ENCODE results near the gene VSIG8.
A peak's percentile ranks its signal among the peaks of the same experiment; 100 is the strongest.

Gene VSIG8

DNA sequence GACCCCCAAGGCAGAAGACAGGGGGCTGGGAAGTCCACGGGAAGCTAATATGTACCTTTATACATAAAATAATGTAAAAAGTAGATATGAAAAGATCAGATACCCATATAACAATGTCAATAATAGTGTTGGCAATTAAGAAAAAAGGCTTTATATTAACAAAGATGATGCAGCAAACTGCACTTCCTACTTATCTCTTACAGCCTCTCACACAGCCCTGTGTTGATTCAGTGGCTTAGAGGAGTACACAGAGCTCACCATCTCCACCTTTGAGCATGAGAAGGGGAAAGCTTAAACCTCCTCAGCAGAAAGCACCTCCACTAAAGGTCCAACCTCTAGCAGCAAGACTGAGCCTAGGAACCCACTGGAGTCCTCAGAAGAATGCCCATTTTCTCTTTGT lies 7.2 kb upstream of the VSIG8 start:
- DNase-seq (ENCODE audit: low read depth): no peak
- TF ChIP-seq, protein P1, sequence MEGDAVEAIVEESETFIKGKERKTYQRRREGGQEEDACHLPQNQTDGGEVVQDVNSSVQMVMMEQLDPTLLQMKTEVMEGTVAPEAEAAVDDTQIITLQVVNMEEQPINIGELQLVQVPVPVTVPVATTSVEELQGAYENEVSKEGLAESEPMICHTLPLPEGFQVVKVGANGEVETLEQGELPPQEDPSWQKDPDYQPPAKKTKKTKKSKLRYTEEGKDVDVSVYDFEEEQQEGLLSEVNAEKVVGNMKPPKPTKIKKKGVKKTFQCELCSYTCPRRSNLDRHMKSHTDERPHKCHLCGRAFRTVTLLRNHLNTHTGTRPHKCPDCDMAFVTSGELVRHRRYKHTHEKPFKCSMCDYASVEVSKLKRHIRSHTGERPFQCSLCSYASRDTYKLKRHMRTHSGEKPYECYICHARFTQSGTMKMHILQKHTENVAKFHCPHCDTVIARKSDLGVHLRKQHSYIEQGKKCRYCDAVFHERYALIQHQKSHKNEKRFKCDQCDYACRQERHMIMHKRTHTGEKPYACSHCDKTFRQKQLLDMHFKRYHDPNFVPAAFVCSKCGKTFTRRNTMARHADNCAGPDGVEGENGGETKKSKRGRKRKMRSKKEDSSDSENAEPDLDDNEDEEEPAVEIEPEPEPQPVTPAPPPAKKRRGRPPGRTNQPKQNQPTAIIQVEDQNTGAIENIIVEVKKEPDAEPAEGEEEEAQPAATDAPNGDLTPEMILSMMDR (IDR thresholded peaks at IDR 0.05; ENCODE audit: low read depth, low read length): no peak
- TF ChIP-seq, protein P2, sequence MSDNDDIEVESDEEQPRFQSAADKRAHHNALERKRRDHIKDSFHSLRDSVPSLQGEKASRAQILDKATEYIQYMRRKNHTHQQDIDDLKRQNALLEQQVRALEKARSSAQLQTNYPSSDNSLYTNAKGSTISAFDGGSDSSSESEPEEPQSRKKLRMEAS (IDR thresholded peaks at IDR 0.05; ENCODE audit: low read depth, low read length): no peak
- TF ChIP-seq POLR2A (IDR thresholded peaks at IDR 0.05; ENCODE audit: extremely low read depth, insufficient read length) (no peak), MYC (IDR thresholded peaks at IDR 0.05; ENCODE audit: low read depth, low read length) (no peak)

DNA sequence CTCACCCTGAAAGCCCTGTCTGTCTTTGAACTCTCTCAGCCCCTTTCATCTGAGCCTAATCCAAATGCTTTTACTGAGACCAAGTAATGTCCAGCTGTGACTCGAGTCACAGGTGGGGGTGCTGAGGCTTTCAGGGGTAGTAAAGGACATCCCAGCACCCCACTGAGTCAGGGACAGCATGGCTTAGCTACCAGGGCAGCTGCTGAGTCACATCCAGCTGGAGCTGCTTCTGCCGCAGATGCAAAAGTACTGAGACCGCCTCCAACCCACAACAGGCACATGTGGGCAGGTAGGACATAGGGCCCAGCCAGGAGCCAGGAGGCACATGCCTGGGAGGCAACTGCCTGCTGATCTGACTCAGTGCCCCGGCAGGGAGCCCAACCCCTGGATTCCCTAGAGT lies 6.7 kb upstream of the VSIG8 start:
- H3K4me3 ChIP-seq (ENCODE audit: low read depth, low read length): no peak overlapping the region
- DNase-seq (ENCODE audit: low read depth): peak; percentile 65
- TF ChIP-seq POLR2A (IDR thresholded peaks at IDR 0.05; ENCODE audit: extremely low read depth, insufficient read length): no peak
- TF ChIP-seq, protein P1 (IDR thresholded peaks at IDR 0.05; ENCODE audit: low read depth, low read length): no peak

More for the DNA sequence above, 7.2 kb upstream of the VSIG8 start:
- H3K4me3 ChIP-seq (ENCODE audit: low read depth, low read length): no peak overlapping the region

DNA sequence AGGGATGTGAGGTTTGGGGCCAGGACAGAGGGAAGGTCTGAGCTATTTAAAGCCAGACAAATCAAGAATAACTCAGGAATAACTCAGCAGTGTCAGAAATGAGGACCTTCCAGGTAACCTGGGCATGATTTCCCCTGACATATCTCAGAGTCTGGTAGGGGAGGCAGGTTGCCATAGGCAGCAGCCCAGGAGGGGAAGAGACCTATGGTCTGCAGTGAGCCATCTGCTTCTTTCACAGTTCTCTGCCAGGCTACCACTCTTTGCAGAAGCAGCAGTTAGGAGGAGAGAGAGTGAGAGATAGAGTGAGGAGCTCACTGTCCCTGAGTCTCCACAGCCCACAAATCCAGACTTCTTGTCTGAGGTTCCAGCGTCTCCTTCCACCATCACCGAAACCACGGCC lies 6.3 kb upstream of the VSIG8 start:
- no peak overlapping the region for H3K4me3 ChIP-seq (ENCODE audit: low read depth, low read length)
- TF ChIP-seq, protein P1 (IDR thresholded peaks at IDR 0.05; ENCODE audit: low read depth, low read length): no peak
- no peak for TF ChIP-seq MYC (IDR thresholded peaks at IDR 0.05; ENCODE audit: low read depth, low read length)
- no peak for TF ChIP-seq POLR2A (IDR thresholded peaks at IDR 0.05; ENCODE audit: extremely low read depth, insufficient read length)
- TF ChIP-seq, protein P2 (IDR thresholded peaks at IDR 0.05; ENCODE audit: low read depth, low read length): no peak
- peak; percentile 16 for DNase-seq (ENCODE audit: low read depth)

DNA sequence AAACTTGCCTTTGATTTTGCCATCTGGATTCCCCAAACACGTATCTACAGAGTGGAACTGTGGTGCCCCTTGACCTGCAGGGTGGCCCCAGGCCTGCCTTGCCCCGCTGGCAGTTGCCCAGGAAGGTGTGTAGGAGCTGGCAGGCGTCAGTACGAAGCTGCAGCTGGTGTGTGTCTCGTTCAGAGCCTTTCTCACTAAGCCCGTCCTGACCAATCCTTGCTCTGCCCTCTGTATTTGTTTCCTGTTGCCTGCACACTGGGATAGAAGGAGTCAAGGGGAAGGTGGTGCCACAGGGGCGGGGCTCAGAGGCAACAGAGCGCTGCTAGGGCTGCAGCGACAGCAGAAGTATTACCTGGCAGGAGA lies 5.2 kb upstream of the VSIG8 start:
- DNase-seq (ENCODE audit: low read depth): no peak
- TF ChIP-seq MYC (IDR thresholded peaks at IDR 0.05; ENCODE audit: low read depth, low read length): no peak
- TF ChIP-seq, protein P2 (IDR thresholded peaks at IDR 0.05; ENCODE audit: low read depth, low read length): no peak
- no peak for TF ChIP-seq POLR2A (IDR thresholded peaks at IDR 0.05; ENCODE audit: extremely low read depth, insufficient read length)
- TF ChIP-seq, protein P1 (IDR thresholded peaks at IDR 0.05; ENCODE audit: low read depth, low read length): no peak
- H3K4me3 ChIP-seq (ENCODE audit: low read depth, low read length): no peak overlapping the region

DNA sequence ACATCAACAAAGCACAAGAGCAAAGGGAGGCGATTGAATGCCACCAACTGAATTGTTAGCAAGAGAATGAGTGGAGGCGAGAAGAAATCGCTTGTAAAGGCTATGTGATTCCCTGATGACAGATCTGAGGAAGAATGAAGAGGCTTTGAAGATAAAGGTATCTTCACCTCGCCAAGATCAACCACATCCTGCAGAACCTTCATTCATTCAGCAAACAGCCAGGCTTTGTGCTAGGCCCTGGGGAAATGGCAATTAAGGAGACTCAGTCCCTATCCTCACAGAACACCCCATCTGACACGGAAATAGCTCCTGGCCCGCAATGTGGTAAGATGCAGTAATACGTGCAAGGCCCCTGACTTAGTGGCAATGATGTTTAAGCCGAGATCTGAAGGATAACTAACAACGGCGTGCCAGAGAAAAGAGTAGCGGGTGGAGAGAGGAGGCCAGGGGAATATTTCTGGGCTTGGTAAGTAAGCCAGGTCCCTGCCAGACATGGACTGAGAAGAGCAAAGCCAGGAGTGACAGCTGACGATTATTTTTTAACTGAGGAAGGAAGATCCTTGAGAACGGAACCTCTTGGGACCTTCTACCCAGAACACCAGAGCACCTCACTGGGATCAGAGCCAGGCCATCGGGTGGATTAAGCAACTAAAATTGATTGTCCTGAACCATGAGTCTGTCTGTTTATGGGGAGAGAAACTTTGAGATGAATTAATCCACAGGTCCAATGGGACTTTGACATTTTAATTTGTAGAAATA lies 4.6 kb upstream of the VSIG8 start:
- DNase-seq (ENCODE audit: low read depth): no peak
- H3K4me3 ChIP-seq (ENCODE audit: low read depth, low read length): no peak overlapping the region
- no peak for TF ChIP-seq POLR2A (IDR thresholded peaks at IDR 0.05; ENCODE audit: extremely low read depth, insufficient read length)
- TF ChIP-seq MYC (IDR thresholded peaks at IDR 0.05; ENCODE audit: low read depth, low read length): no peak

DNA sequence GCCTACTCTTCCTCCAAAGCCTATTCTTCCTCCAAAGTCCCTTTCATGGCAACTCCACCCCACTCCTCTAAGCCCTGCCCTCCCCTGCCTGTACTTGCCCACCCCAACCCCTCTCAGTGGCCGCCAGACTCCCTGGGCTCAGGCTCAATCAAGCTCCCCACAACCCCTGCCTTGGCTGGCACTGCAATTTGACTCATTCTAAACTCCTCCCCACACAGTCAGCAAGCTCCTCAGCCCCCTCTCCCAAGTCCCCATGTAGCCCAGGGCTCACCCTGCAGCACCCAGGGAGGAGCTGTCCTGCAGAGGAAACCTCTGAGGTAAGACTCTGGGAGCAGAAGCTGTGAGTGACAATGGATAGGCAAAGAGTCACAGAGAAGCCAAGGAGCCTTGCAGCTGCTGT lies 3.6 kb upstream of the VSIG8 start:
- H3K4me3 ChIP-seq (ENCODE audit: low read depth, low read length): no peak overlapping the region
- TF ChIP-seq POLR2A (IDR thresholded peaks at IDR 0.05; ENCODE audit: extremely low read depth, insufficient read length) (no peak), MYC (IDR thresholded peaks at IDR 0.05; ENCODE audit: low read depth, low read length) (no peak)
- TF ChIP-seq, protein P2 (IDR thresholded peaks at IDR 0.05; ENCODE audit: low read depth, low read length): no peak
- TF ChIP-seq, protein P1 (IDR thresholded peaks at IDR 0.05; ENCODE audit: low read depth, low read length): no peak

More for the DNA sequence above, 3.6 kb upstream of the VSIG8 start:
- no peak for DNase-seq (ENCODE audit: low read depth)
